ENCODE results near the gene TECR. TPM values are rescaled to one million over a fixed set of nuclear protein-coding genes. Genes with fewer than 3 reads are reported as not detected.
A peak's percentile ranks its signal among the peaks of the same experiment; 100 is the strongest.

TECR gene
- polyA plus RNA-seq, 3 donors: 59.8 to 79.6 (median 76.7) TPM

GRCh38 chr19:14494411-14494810, 35.0 kb upstream of the TECR start:
- DNase-seq: no peak
- Mint-ChIP-seq H3K27me3 (ENCODE audit: low read depth in 3 of 3) (peaks cover 8 to 22% (median 11%) of the 10 kb centered on the region in 3 donors), H3K9me3 (no peaks in the 10 kb centered on the region), H3K4me3 (peak overlapping the region; percentile 7 to 57), H3K4me1 (peaks cover 23% of the 10 kb centered on the region), H3K36me3 (peaks cover 0 to 1% of the 10 kb centered on the region in 2 donors), H3K27ac (peak overlapping the region in 1 of 7 donors; percentile 0)
- H3K9ac ChIP-seq (ENCODE audit: insufficient read depth, low read length, poor library complexity, severe bottlenecking): no peak overlapping the region
- no peak overlapping the region for H3K27ac ChIP-seq (ENCODE audit: low read depth in 1 of 2, low read length in 2 of 2)
- no peaks in the 10 kb centered on the region for H3K9me3 ChIP-seq (replicated peaks in 1 of 2; ENCODE audit: control insufficient read depth in 1 of 2, insufficient read depth in 1 of 2, low read length in 2 of 2)
- no peaks in the 10 kb centered on the region for H3K36me3 ChIP-seq (replicated peaks in 1 of 2; ENCODE audit: control insufficient read depth in 1 of 2, insufficient read depth in 2 of 2, low read length in 2 of 2)
- H3K4me1 ChIP-seq (ENCODE audit: control insufficient read depth in 1 of 2, insufficient read depth in 2 of 2, low read length in 2 of 2): peaks cover 23 to 25% of the 10 kb centered on the region in 2 donors
- H3K4me3 ChIP-seq (replicated peaks in 1 of 3; ENCODE audit: low read depth in 2 of 3, low read length in 3 of 3): no peak overlapping the region
- no peaks in the 10 kb centered on the region for H3K79me2 ChIP-seq (ENCODE audit: insufficient read depth, low read length)
- intact Hi-C loops (cut with micrococcal nuclease): no loop called here
- 100% methylated on average over 1 of the region's 4 CpGs for WGBS (ENCODE audit: insufficient coverage)
- no peak overlapping the region for H3K4me2 ChIP-seq (replicated peaks; ENCODE audit: extremely low read depth, low read length, poor library complexity, severe bottlenecking)
- no peak for TF ChIP-seq CTCF (IDR thresholded peaks at IDR 0.05)
- no peak overlapping the region for H2AFZ ChIP-seq (ENCODE audit: insufficient read depth, low read depth, low read length, poor library complexity, severe bottlenecking)
- H4K20me1 ChIP-seq (ENCODE audit: insufficient read depth, low read length): no peaks in the 10 kb centered on the region
- no peaks in the 10 kb centered on the region for H3K27me3 ChIP-seq (ENCODE audit: control insufficient read depth in 2 of 2, insufficient read depth in 2 of 2, low read length in 2 of 2)

GRCh38 chr19:14494910-14495671, 34.3 kb upstream of the TECR start:
- H3K4me1 Mint-ChIP-seq: peaks cover 23% of the 10 kb centered on the region
- peaks cover 7 to 22% (median 11%) of the 10 kb centered on the region in 3 donors for H3K27me3 Mint-ChIP-seq (ENCODE audit: low read depth in 3 of 3)

More at GRCh38 chr19:14494910-14495671, 34.3 kb upstream of the TECR start:
- no peaks in the 10 kb centered on the region for H3K36me3 ChIP-seq (replicated peaks in 1 of 2; ENCODE audit: control insufficient read depth in 1 of 2, insufficient read depth in 2 of 2, low read length in 2 of 2)
- H3K4me3 ChIP-seq (replicated peaks in 1 of 3; ENCODE audit: low read depth in 2 of 3, low read length in 3 of 3): peak overlapping the region; percentile 25 to 75 (median 55)
- no peak for DNase-seq
- TF ChIP-seq CTCF (IDR thresholded peaks at IDR 0.05): no peak
- peaks cover 23 to 25% of the 10 kb centered on the region in 2 donors for H3K4me1 ChIP-seq (ENCODE audit: control insufficient read depth in 1 of 2, insufficient read depth in 2 of 2, low read length in 2 of 2)
- intact Hi-C loops (cut with micrococcal nuclease): loop anchor here in 1 of 2 donors (5.0 kb wide), 1 partner anchor 37 kb away; no protein-coding TSS in a partner anchor
- Mint-ChIP-seq H3K4me3 (peak overlapping the region; percentile 71 to 83), H3K27ac (peak overlapping the region in 1 of 7 donors; percentile 54), H3K9me3 (no peaks in the 10 kb centered on the region), H3K36me3 (peaks cover 0 to 1% of the 10 kb centered on the region in 2 donors)
- peak overlapping the region; percentile 90 for H2AFZ ChIP-seq (ENCODE audit: insufficient read depth, low read depth, low read length, poor library complexity, severe bottlenecking)
- WGBS (ENCODE audit: insufficient coverage): 47% methylated on average over 12 of the region's 14 CpGs
- peak overlapping the region; percentile 83 for H3K4me2 ChIP-seq (replicated peaks; ENCODE audit: extremely low read depth, low read length, poor library complexity, severe bottlenecking)
- no peaks in the 10 kb centered on the region for H3K9me3 ChIP-seq (replicated peaks in 1 of 2; ENCODE audit: control insufficient read depth in 1 of 2, insufficient read depth in 1 of 2, low read length in 2 of 2)
- peak overlapping the region; percentile 36 for H3K9ac ChIP-seq (ENCODE audit: insufficient read depth, low read length, poor library complexity, severe bottlenecking)
- H3K27me3 ChIP-seq (ENCODE audit: control insufficient read depth in 2 of 2, insufficient read depth in 2 of 2, low read length in 2 of 2): no peaks in the 10 kb centered on the region
- H3K27ac ChIP-seq (ENCODE audit: low read depth in 1 of 2, low read length in 2 of 2): no peak overlapping the region
- H4K20me1 ChIP-seq (ENCODE audit: insufficient read depth, low read length): no peaks in the 10 kb centered on the region
- no peaks in the 10 kb centered on the region for H3K79me2 ChIP-seq (ENCODE audit: insufficient read depth, low read length)

Measured in CD14-positive monocyte (primary cell).